ENCODE measurements around the gene BRS3. TPM values are rescaled to one million over a fixed set of nuclear protein-coding genes. Genes with fewer than 3 reads are reported as not detected.

BRS3 gene
- total and polyA plus RNA-seq, 9 of the 15 experiments (the other 6 are each of a cell fraction or from before 2014, with no cell fraction given): not detected

DNA sequence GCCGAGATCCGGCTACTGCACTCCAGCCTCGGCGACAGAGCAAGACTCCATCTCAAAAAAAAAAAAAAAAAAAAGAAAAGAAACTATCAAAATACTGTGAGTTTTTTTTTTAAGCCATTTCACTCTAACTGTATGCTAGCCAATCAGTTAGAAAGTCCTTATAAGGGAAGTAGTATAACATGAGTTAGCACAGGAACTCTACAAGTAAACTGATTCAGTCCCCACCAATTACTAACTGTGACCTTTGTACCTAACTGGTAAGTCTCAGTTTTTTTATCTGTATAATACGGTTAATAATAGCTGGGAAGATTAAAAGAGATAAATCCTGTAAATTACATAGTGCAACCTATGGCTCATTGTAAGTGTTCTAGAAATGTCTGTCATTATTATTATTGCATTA lies 35.1 kb upstream of the BRS3 start (continued):
- TF ChIP-seq, protein P1, sequence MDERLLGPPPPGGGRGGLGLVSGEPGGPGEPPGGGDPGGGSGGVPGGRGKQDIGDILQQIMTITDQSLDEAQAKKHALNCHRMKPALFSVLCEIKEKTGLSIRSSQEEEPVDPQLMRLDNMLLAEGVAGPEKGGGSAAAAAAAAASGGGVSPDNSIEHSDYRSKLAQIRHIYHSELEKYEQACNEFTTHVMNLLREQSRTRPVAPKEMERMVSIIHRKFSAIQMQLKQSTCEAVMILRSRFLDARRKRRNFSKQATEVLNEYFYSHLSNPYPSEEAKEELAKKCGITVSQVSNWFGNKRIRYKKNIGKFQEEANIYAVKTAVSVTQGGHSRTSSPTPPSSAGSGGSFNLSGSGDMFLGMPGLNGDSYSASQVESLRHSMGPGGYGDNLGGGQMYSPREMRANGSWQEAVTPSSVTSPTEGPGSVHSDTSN (CRISPR knock-in tag; IDR thresholded peaks at IDR 0.05; ENCODE audit: low read depth): no peak
- TF ChIP-seq, protein P1 (tag; conservative IDR thresholded peaks at IDR 0.05; ENCODE audit: low read depth): no peak
- no peak for TF ChIP-seq ZNF764 (CRISPR knock-in tag; IDR thresholded peaks at IDR 0.05; ENCODE audit: low read depth)

DNA sequence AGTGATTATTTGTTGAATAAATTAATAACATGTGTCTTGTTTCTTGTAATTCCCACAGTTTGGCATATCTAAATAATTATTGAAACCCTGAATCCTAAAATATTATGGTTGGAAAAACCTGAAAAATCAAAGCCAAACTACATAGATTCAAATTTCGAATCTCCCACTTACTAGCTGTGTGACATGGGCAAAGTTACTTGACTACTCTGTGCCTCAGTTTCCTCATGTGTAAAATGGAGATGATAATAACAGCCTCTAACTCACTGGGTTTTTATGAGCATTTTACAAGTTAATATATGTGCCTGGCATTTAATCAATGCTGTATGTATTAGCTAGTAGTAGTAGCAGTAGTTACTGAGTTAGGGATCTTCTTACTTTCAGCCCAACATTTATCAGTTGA lies 34.6 kb upstream of the BRS3 start:
- Histone ChIP-seq H3K4me1 (replicated peaks in 1 of 2; ENCODE audit: control insufficient read depth in 2 of 2, insufficient read depth in 2 of 2, low read length in 2 of 2) (0 out of 5 replicates have a peak, but pooled peaks cover 0 to 3% of the 10 kb centered on the region in 2 experiments), H3K9me3 (replicated peaks; ENCODE audit: control insufficient read depth, insufficient read depth, low read depth, low read length) (no peaks in the 10 kb centered on the region), H3K9me1 (ENCODE audit: control insufficient read depth, insufficient read depth, low read length) (no peaks in the 10 kb centered on the region), H3K9ac (ENCODE audit: insufficient read depth in 1 of 2, low read depth in 2 of 2, low read length in 2 of 2) (no peak overlapping the region), H3K36me3 (ENCODE audit: control insufficient read depth, insufficient read depth, low read length) (no peaks in the 10 kb centered on the region), H3K79me2 (ENCODE audit: control insufficient read depth, insufficient read depth, low read length) (no peaks in the 10 kb centered on the region), H3K27ac (ENCODE audit: extremely low read depth, low read depth, low read length) (no peak overlapping the region), H4K20me1 (replicated peaks; ENCODE audit: control insufficient read depth, insufficient read depth, low read length) (no peaks in the 10 kb centered on the region), H3K27me3 (ENCODE audit: control insufficient read depth in 2 of 2, insufficient read depth in 2 of 2, low read length in 2 of 2) (no peaks in the 10 kb centered on the region), H3K4me3 (no peak overlapping the region), H2AFZ (ENCODE audit: low read depth, low read length) (no peak overlapping the region), H3K4me2 (ENCODE audit: insufficient read depth, low read length) (no peak overlapping the region)
- in situ Hi-C loops (cut with MboI): no loop called here
- POLR2A ChIA-PET: no interaction called here
- no TSS peak for BruUV-seq (replicated peaks)
- 0% methylated on average over 1 of the region's 1 CpG for WGBS (ENCODE audit: insufficient coverage, low coverage, missing lambda C conversion rate)
- DNase-seq (ENCODE audit: extremely low read depth in 1 of 4, low spot score in 3 of 4) (no peak), FAIRE-seq (no peak), ATAC-seq (no peak)
- intact Hi-C loops (cut with micrococcal nuclease): no loop called here
- peak; percentile 63 for TF ChIP-seq RBM25 (IDR thresholded peaks at IDR 0.05; ENCODE audit: low read depth, low read length, severe bottlenecking)
- TF ChIP-seq, protein P2, sequence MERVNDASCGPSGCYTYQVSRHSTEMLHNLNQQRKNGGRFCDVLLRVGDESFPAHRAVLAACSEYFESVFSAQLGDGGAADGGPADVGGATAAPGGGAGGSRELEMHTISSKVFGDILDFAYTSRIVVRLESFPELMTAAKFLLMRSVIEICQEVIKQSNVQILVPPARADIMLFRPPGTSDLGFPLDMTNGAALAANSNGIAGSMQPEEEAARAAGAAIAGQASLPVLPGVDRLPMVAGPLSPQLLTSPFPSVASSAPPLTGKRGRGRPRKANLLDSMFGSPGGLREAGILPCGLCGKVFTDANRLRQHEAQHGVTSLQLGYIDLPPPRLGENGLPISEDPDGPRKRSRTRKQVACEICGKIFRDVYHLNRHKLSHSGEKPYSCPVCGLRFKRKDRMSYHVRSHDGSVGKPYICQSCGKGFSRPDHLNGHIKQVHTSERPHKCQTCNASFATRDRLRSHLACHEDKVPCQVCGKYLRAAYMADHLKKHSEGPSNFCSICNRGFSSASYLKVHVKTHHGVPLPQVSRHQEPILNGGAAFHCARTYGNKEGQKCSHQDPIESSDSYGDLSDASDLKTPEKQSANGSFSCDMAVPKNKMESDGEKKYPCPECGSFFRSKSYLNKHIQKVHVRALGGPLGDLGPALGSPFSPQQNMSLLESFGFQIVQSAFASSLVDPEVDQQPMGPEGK (CRISPR knock-in tag; IDR thresholded peaks at IDR 0.05; ENCODE audit: borderline replicate concordance): no peak
- CTCF ChIA-PET (ENCODE audit: low intra/inter-chr PET ratio): no interaction called here
